Cortex of kidney (tissue), 1 donor: ENCODE results near the gene ARID1B.

Experiments used
- DNase-seq: peaks from one replicate; lab custom pipeline; 2025; lab: John Stamatoyannopoulos, UW

ARID1B gene

DNA sequence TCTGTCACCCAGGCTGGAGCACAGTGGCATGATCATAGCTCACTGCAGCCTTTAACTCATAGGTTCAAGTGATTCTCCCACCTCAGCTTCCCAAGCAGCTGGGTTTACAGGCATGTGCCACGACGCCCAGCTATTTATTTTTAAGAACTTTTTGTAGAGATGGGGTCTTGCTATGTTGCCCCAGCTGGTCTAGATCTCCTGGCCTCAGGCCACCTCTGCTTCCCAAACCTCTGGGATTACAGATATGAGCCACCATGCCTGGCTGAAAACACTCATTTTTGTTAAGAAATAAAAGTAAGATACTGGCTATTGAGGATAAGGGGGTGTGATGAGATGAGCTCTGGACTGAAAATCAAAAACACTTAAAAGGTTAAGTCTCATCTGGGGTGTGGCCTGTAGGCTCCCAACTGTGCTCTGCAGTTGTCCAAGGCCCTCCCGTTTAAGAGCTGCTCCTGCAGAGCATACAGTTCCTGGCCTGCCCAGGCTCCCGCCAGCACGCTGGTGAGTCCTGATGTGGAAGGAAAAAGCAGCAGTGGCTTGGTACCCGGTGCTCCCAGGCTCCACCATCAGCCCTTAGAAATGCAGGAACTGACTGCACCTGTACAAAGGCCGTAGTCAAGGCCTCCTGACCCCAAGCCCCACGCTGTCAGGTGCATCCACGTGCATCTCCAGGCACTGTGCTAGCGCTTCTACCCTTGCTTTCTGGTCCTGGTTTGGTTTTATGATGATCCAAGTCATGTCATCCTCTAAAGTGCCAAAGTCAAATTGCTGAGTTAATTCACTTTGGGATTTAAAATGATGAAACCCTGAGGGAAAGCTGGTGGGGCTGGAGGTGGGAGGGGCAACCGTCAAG is 434.7 kb downstream of the ARID1B start:
- no peak for DNase-seq

DNA sequence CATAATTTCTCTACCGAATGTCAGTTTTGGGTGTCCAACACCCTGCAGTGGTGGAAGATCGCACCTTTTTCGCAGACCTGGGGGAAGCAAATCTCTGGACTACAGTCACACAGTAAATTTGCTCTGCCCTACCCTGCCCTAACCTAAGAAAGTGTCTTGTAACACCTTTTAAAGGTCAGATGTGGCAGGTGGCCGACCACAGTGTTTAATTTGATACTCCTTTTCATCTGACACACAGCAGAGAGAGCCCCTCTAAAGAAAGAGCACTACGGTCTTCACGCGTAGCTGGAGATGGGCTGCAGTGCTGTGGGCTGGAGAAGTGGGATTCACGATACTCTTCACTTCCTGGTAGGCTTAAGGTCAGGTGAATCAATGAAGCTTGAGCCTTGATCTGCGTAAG is 436.2 kb downstream of the ARID1B start:
- DNase-seq = no peak

- DNase-seq = no peak
These were observed 436.9 kb downstream of the ARID1B start for GRCh38 chr6:157213907-157214565.

DNA sequence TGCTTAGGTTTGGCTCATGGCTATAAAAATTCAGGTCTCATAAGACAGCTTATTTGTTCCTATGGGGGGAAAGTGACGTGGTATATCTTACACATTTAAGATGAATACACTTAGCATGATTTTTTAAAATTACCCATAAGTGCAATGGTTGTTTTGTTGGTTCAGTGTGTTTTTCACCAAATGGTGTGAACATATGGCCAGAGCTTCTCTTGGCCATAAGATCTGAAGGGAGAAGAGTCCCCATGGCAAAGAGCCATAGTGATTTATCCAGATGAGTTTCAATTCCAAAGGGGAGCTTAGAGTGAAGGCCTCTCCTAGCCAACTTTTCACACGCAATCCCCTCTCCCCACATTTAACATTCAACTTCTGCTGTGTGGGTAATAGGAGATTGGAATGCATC is 438.5 kb downstream of the ARID1B start:
- no peak for DNase-seq

DNA sequence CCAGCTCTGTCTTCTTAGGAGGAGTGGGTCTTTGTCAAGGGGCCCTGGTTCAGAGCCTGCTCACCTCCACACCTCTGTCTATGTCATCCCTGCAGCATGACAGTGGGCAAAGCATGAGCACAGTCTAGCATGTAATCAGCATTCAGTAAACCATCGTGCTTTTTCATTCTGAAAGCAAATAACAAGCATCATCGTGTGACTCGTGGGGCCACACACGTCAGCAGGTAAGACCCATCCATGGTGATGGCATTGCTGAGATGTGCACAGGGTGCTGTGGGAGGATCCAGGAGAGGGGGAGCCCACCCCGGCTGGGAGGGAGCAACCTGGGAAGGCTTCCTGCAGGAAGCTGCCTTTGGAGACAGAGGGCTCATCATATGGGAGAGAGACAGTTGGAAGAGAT is 439.4 kb downstream of the ARID1B start:
- no peak for DNase-seq

DNA sequence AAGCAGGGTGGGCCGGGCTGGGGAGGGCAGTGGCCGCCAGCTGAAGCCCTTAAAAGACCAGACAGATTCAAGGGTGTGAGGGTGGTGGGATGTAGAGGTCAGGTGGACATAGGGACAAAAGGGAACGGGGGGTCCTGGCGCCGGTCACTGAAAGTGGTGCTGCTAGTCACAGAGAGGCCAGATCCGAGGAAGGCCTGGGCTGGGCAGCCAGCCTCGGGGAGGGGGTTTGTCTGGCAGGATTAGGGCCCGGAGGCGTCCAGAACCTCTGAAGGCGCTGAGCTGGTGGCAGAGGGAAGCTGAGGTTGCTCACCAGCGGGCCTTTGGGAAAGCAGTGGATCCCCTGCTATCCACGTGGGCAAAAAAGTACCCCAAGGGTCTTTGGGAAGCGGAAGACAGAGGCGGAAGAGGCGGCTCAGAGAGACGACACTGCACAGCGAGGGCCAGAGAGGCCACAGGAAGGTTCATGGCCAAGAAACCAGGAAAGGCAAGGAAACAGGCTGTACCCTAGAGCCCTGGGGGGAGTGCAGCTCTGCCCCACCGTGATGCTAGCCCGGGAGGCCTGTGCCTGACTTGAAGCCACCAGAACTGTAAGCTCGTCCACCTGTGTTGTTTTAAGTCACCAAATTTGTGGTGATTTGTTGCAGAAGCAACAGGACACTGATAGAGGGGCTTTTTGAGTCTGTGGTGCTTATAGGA is 440.2 kb downstream of the ARID1B start:
- no peak for DNase-seq

DNA sequence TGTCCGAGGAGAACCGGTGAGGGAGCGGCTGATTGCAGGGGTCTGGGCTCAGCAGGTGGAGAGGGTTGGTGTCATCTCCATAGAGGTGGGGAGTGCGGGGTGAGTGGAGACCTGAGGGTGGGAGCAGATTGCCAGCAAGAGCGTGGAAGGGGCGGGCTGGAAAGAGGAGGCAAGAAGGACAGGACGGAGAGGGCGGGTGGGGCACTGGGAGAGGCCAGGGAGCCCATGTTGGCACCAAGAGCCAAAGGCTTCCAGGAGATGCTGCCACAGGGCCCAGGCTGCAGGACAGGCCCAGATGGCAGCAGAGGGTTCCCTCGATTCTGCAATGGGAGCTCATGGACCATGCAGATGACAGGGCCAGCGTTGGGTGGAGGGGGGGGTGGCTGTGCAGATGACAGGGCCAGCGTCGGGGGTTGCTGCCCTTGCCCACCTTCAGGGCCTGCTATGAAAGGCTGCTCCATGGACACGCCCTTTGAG is 440.8 kb downstream of the ARID1B start:
- DNase-seq = no peak

GRCh38 chr6:157218371-157219198 is 441.4 kb downstream of the ARID1B start:
- no peak for DNase-seq

DNA sequence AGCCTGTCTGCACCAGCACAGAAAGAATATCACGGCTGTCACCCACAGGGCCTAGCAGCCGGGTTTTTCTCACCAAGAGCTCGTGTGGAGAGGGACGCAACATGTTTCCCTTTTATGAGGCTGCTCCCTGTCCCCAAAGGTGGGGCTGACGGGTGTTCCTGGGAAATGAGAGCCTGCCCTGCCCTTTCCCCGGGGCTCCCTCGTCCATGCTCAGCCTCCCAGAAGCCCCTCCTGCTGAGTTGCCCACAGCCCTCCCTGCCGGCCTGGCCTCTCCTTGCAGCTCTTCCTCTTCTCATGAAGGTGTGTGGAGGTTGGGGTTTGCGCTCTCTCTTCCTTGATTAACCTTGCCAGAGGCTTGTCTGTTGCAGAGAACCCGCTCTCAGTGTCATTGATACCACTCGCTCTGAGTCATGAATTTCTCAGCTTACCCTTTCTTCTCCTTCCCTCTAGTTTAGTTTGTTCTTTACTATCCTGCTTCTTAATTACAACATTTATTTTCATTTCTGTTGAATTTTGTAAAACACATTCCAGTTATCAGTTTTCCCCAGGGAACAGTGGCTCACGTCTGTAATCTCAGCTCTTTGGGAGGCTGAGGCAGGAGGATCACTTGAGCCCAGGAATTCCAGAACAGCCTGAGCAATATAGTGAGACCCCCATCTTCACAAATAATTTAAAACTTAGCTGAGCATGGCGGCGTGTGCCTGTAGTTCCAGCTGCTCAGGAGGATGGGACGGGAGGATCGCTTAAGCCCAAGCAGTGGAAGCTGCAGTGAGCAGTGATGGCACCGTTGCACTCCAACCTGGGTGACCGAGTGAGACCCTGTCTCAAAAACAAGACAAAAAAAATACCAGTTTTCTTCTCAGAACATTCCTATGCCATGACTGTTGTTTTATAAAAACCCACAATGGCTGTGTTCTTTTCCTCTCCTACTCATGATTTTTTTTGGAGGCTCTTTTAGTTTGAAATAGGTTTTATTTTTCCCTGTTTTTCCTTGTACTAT is 442.3 kb downstream of the ARID1B start:
- DNase-seq = no peak

DNA sequence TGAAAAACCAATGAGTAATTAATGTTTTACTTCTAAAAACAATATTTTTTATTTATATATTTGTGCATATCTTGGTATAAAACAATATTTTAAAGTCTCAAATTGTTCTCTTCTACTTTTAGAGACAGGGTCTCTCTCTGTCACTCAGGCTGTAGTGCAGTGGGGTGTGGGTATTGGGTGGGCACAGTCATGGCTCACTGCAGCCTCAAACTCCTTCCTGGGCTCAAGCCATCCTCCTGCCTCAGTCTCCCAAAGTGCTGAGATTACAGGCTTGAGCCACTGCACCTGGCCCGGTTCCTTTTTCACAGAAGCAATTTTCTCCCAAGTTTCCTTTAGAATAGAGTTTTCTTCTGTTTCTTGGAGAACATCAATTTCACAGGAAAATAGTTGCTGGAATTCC is 443.3 kb downstream of the ARID1B start:
- DNase-seq = no peak

DNA sequence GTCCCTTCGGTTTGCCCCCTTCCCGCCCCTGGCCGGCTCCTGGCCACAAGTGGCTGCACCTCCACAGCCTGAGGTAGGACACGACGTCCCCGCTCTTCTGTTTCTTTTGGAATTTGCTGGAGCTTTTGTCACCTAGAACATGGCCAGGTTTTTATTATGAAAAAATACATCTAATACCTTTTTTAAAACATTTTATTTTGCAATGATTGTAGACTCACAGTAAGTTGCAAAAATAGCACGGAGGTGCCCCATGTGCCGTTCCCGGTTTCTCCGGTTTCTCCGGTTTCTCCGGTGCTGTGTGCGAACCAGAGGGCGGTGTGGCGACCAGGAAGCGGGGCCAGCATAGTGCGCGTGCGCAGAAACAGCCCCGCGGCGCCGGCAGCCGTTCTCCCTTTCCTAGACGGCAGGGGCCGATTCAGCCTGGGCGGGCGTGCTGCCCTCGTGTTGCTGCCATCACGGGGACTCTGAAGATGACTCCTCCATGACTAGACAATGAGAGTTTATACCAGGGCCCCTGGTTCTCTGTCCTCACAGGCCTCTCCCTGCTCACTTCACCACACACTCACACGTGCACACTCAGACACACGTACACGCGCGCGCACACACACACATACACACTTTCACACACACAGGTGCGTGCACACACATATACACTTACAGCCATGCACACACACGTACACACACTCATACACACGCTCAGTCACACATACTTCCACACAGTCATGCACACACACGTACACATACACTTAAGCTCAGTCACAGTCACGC is 444.1 kb downstream of the ARID1B start:
- no peak for DNase-seq

DNA sequence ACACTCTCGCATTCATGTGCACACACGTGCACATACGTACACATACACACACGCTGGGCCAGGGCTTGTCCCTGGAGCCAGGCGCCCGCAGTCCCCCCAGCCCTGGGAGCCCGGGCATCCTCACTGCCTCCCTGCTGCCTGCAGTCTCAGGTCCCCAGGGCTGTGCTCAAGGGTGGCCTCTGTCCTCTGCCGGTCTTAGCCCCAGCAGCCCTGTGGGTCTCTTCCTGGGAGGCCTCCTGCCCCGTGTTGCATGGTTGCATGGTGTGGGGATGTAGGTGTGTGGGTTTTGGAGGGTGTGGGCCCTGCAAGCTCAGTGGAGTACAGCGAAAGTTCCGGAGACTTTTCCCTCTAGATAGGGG is 444.6 kb downstream of the ARID1B start:
- no peak for DNase-seq

DNA sequence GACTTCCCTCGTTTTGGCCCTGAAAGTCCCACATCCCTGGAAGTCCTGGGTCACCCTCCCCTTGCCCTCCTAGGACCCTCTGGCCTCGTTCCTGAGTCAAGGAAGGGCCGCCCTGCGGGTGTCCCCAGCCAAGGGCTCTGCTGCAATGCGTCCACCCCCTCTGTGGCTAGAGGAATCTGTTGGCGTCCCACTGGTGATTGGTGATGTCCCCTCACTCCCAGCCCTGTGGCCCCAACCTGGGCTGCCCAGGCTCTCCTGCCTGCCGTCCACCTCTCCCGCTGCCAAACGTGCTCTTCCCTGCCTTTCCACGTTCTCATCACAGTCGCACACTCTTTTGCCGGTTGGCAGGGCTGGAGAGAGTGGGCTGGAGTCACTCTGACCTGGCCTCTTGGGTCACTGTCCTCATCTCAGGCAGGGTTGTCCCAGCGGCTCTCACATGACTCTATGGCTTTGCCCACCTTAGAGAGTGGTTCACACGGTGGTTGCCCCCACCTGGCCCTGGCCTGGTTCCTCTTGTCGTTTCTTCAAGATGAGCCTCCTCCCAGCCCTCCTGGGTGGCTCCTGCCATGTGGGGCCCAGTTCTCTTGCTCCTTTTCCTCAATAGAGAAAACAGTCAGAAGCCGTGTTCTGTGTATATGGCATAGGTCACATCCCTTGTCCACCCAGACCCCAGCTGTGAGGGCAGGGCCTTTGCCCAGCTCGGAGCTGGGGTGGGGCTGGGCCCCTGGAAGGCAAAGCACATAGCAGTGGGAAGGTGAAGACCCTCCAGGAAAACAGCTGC is 445.2 kb downstream of the ARID1B start:
- DNase-seq = no peak

DNA sequence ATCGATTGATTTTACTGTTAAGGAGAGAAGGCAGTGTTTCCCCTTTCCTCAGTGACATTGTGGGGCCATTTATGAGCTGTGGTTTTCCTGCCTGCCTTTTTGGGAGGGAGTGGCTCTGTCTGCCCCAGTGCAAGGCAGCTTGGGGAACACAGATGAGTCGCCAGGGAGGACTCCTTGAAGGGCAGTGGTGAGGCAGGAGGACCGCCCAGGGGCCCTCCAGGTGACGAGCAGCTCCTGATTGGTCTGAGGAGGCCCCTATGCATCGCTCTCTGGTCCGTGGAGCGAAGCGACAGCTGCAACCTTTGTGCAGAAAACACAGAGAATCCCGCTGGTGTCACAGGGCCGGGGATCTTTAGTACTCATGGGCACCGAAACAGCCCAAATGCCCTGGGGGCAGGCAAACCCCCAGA is 445.8 kb downstream of the ARID1B start:
- DNase-seq = no peak

- DNase-seq = no peak
These were observed 446.3 kb downstream of the ARID1B start for GRCh38 chr6:157223511-157223910.

- no peak for DNase-seq
These were observed 447.2 kb downstream of the ARID1B start for GRCh38 chr6:157224178-157224950.

GRCh38 chr6:157224951-157225574 is 447.9 kb downstream of the ARID1B start:
- DNase-seq = no peak

DNA sequence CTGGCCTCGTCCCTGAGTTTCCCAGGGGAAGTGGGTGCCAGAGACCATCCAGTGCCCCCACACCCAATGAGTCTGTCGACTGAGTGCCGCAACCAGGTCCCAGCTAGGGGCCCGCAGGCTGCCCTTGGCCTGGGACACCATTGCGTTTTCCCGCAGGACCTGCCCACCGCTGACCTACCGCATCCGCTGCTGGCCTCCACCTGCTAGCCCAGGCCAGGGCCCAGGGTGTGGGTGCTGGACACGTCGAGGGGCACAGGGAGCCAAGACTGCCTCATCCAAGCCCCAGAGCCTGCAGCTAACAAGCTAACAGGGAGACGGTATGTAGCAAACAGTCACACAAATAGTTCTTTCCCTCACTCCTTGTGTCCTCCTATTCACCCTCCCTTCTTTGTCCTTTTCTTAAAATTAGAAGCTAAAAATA is 448.4 kb downstream of the ARID1B start:
- no peak for DNase-seq
